HG02970 (cell line): ENCODE measurements around the gene GPC4.

Experiments
- ATAC-seq: cut with Tn5 transposase; IDR thresholded peaks from one replicate; pipeline ENCODE4 v1.9.1; 2021; ENCODE audit warnings: mild to moderate bottlenecking, moderate library complexity, moderate number of reproducible peaks; ENCODE audit not compliant: unreplicated experiment, low FRiP score

Gene GPC4

DNA sequence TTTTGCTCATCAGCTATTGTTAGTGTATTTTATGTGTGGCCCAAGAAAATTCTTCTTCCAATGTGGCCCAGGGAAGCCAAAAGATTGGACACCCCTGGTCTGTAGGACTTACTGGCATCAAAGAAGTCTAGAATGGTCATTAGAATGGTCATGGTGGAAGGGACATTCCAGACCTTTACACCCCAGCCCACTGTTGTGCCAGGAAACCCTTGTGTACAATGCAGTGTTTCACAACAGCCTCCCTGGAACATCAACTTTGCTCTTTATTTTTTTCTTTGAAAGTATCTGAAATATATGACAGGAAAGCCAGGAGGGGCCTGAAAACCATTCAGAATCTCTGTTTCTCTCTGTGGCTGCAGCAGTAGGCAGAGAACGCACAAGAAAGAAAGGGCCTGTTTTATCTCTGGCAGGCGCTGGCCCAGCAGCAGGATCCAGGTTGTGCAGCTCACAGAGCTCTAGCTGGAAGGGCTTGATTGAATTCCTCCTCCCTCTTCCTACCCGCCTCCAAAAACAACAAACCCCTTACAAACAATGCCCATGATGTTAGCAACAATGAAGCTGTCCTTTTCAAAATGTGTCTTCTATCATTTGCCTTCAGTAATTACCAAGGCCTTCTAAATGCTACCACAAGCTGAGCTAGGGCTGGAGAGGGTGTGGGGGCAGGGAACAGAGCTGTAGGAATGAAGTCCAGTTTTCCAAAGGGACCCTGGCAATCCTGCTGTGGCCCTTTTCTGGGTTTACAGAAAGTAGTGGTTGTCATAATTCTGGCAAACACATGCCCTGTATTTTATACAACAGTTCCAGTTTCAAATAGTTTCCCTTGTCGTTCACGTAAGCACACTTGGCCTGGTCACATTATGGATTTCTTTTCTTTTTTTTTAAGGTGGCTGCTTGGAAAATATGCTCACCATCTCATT is 164.8 kb downstream of the GPC4 start:
- no peak for ATAC-seq
